ENCODE results near the gene ALDH16A1. TPM values are rescaled to one million over a fixed set of nuclear protein-coding genes. Genes with fewer than 3 reads are reported as not detected.

Gene ALDH16A1
- total and polyA plus RNA-seq, 10 of the 15 experiments (the other 5 are each of a cell fraction or from before 2014, with no cell fraction given), result 1.7 to 49.3 (median 18.1) TPM

DNA sequence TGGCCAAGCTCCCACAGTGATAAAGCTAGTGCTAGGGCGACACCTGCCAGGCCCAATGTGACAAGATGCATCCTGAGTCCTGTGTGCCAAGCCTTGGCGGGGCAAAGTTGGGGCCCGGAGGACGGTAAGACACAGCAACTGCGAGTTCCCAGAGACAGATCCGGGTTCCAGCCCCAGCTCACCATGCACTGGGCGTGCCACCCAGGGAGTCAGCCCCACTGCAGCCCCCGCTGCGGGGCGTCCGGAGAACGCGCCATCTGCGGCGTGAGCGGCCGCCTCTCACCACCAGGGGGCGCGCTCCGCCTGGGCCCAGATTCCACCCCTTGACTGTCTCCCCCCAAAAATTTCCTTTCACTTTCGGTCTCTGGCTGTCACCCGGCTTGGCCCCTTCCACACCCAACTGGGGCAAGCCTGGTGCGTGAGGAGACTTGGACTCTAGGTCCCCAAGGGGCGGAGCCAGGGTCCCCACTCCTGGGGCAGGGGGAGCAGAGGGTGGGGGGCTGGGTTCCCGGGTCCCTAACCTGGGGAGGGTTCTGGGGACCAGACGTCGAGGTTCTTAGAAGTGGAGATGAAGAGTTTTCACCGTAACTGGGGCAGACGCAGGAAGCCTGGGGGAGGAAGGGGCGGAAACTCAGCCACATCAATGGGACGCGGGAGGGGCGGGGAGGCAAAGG is 21.0 kb downstream of the ALDH16A1 start, which contains the start of gene FLT3LG (continued):
- TF ChIP-seq, protein P1, sequence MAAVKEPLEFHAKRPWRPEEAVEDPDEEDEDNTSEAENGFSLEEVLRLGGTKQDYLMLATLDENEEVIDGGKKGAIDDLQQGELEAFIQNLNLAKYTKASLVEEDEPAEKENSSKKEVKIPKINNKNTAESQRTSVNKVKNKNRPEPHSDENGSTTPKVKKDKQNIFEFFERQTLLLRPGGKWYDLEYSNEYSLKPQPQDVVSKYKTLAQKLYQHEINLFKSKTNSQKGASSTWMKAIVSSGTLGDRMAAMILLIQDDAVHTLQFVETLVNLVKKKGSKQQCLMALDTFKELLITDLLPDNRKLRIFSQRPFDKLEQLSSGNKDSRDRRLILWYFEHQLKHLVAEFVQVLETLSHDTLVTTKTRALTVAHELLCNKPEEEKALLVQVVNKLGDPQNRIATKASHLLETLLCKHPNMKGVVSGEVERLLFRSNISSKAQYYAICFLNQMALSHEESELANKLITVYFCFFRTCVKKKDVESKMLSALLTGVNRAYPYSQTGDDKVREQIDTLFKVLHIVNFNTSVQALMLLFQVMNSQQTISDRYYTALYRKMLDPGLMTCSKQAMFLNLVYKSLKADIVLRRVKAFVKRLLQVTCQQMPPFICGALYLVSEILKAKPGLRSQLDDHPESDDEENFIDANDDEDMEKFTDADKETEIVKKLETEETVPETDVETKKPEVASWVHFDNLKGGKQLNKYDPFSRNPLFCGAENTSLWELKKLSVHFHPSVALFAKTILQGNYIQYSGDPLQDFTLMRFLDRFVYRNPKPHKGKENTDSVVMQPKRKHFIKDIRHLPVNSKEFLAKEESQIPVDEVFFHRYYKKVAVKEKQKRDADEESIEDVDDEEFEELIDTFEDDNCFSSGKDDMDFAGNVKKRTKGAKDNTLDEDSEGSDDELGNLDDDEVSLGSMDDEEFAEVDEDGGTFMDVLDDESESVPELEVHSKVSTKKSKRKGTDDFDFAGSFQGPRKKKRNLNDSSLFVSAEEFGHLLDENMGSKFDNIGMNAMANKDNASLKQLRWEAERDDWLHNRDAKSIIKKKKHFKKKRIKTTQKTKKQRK (IDR thresholded peaks at IDR 0.05; ENCODE audit: low read depth, low read length), result no peak
- TF ChIP-seq MEF2B (IDR thresholded peaks at IDR 0.05; ENCODE audit: partially characterized antibody, poor library complexity, severe bottlenecking) (peak; percentile 69), NFIC (IDR thresholded peaks at IDR 0.05; ENCODE audit: low read depth, low read length) (no peak), BACH1 (IDR thresholded peaks at IDR 0.05; ENCODE audit: borderline replicate concordance) (peak; percentile 79; the same call in 1 of the 2 replicates), CREM (IDR thresholded peaks at IDR 0.05; ENCODE audit: low read depth) (0 out of 2 replicates have a peak, but pooled peaks have one; percentile 51), POLR2A (IDR thresholded peaks at IDR 0.05; ENCODE audit: low read depth, low read length) (peak; percentile 69; the same call in 1 of the 2 replicates), CREB1 (IDR thresholded peaks at IDR 0.05; ENCODE audit: low read depth) (no peak; the same call in none of the 2 replicates), ZSCAN29 (IDR thresholded peaks at IDR 0.05) (peak; percentile 65; the same call in 1 of the 2 replicates), USF1 (IDR thresholded peaks at IDR 0.05; ENCODE audit: borderline replicate concordance, extremely low read length, insufficient read depth, low read depth, low read length) (no peak), PAX5 (IDR thresholded peaks at IDR 0.05; ENCODE audit: borderline replicate concordance, low read depth, low read length) (no peak), POU2F2 (IDR thresholded peaks at IDR 0.05; ENCODE audit: borderline replicate concordance, low read depth, low read length) (peak; percentile 30; the same call in 1 of the 3 replicates), ZNF207 (IDR thresholded peaks at IDR 0.05; ENCODE audit: borderline replicate concordance) (peak; percentile 87; the same call in 1 of the 2 replicates), RB1 (IDR thresholded peaks at IDR 0.05; ENCODE audit: borderline replicate concordance) (peak; percentile 89; the same call in 1 of the 2 replicates), SIN3A (IDR thresholded peaks at IDR 0.05; ENCODE audit: low read depth, low read length) (0 out of 2 replicates have a peak, but pooled peaks have one; percentile 54), SREBF1 (IDR thresholded peaks at IDR 0.05; ENCODE audit: low read length) (no peak), PBX3 (IDR thresholded peaks at IDR 0.05; ENCODE audit: insufficient replicate concordance, low read depth, low read length) (no peak)
- TF ChIP-seq, protein P2, sequence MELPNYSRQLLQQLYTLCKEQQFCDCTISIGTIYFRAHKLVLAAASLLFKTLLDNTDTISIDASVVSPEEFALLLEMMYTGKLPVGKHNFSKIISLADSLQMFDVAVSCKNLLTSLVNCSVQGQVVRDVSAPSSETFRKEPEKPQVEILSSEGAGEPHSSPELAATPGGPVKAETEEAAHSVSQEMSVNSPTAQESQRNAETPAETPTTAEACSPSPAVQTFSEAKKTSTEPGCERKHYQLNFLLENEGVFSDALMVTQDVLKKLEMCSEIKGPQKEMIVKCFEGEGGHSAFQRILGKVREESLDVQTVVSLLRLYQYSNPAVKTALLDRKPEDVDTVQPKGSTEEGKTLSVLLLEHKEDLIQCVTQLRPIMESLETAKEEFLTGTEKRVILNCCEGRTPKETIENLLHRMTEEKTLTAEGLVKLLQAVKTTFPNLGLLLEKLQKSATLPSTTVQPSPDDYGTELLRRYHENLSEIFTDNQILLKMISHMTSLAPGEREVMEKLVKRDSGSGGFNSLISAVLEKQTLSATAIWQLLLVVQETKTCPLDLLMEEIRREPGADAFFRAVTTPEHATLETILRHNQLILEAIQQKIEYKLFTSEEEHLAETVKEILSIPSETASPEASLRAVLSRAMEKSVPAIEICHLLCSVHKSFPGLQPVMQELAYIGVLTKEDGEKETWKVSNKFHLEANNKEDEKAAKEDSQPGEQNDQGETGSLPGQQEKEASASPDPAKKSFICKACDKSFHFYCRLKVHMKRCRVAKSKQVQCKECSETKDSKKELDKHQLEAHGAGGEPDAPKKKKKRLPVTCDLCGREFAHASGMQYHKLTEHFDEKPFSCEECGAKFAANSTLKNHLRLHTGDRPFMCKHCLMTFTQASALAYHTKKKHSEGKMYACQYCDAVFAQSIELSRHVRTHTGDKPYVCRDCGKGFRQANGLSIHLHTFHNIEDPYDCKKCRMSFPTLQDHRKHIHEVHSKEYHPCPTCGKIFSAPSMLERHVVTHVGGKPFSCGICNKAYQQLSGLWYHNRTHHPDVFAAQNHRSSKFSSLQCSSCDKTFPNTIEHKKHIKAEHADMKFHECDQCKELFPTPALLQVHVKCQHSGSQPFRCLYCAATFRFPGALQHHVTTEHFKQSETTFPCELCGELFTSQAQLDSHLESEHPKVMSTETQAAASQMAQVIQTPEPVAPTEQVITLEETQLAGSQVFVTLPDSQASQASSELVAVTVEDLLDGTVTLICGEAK (IDR thresholded peaks at IDR 0.05; ENCODE audit: borderline replicate concordance), result no peak

All from GM12878 (cell line).